OCI-LY7 (cell line): ENCODE results near the gene GLYR1. TPM values are rescaled to one million over a fixed set of nuclear protein-coding genes. Genes with fewer than 3 reads are reported as not detected.

Source experiments
- BruUV-seq: library from RNA; stranded (reverse); fragments of 400-500 nt; replicated peaks from 2 replicates; lab custom pipeline; 2021; lab: Mats Ljungman, UMichigan
- CTCF ChIA-PET: fragments of 300-600 bp; sonication (Branson Sonifier 250); formaldehyde crosslinking; loops from one replicate; lab custom pipeline; 2022; ENCODE audit warnings: antibody characterized with exemption; ENCODE audit not compliant: unreplicated experiment; lab: Charles Lee
- POLR2A ChIA-PET: fragments of 300-600 bp; sonication (Branson Sonifier 250); formaldehyde crosslinking; loops from one replicate; lab custom pipeline; 2022; ENCODE audit warnings: antibody characterized with exemption; lab: Charles Lee
- DNase-seq: peaks from one replicate; pipeline ENCODE4 v3.0.0-alpha.2; 2015; ENCODE audit warnings: low spot score
- H2AFZ ChIP-seq: fragments of 200-600 bp; sonication (generic), shearing (Covaris generic); 2 replicates; pipeline ENCODE4 v1.6.1; 2014; ENCODE audit warnings: mild to moderate bottlenecking, antibody characterized with exemption, low read length, moderate library complexity
- H3K27ac ChIP-seq: fragments of 200-600 bp; sonication (generic); 2 replicates; pipeline ENCODE4 v1.5.1; 2014; ENCODE audit warnings: mixed run types, low read depth, mild to moderate bottlenecking, moderate library complexity, low read length, inconsistent platforms; ENCODE audit not compliant: poor library complexity, severe bottlenecking
- H3K36me3 ChIP-seq: fragments of 200-600 bp; sonication (generic); 2 replicates; pipeline ENCODE4 v1.6.1; 2014; ENCODE audit warnings: mild to moderate bottlenecking, antibody characterized with exemption, low read length, moderate library complexity, mixed read lengths; ENCODE audit not compliant: insufficient read depth
- H3K4me1 ChIP-seq: fragments of 200-600 bp; sonication (generic); 2 replicates; pipeline ENCODE4 v1.5.1; 2014; ENCODE audit warnings: mild to moderate bottlenecking, low read length; ENCODE audit not compliant: insufficient read depth, poor library complexity, severe bottlenecking
- H3K4me2 ChIP-seq: fragments of 200-600 bp; sonication (generic); 2 replicates; pipeline ENCODE4 v1.6.1; 2014; ENCODE audit warnings: mild to moderate bottlenecking, low read length
- H3K4me3 ChIP-seq: fragments of 200-600 bp; sonication (generic); 2 replicates; pipeline ENCODE4 v1.5.1; 2014; ENCODE audit warnings: mild to moderate bottlenecking, low read depth, low read length; ENCODE audit not compliant: poor library complexity, severe bottlenecking
- H3K79me2 ChIP-seq: fragments of 200-600 bp; sonication (generic); 2 replicates; pipeline ENCODE4 v1.6.1; 2016; ENCODE audit warnings: low read depth, mild to moderate bottlenecking, low read length, moderate library complexity, mixed read lengths; ENCODE audit not compliant: insufficient read depth
- H3K9me2 ChIP-seq: fragments of 200-600 bp; sonication (generic); 2 replicates; pipeline ENCODE4 v1.6.1; 2016; ENCODE audit warnings: mild to moderate bottlenecking, low read length, mixed read lengths; ENCODE audit not compliant: insufficient read depth
- H3K9me3 ChIP-seq: fragments of 200-600 bp; sonication (generic); 2 replicates; pipeline ENCODE4 v1.6.1; 2014; ENCODE audit warnings: mild to moderate bottlenecking, mixed run types, low read length, mixed read lengths
- H4K20me1 ChIP-seq: fragments of 200-600 bp; sonication (generic); 2 replicates; pipeline ENCODE4 v1.6.1; 2014; ENCODE audit warnings: mild to moderate bottlenecking, antibody characterized with exemption, low read length, moderate library complexity, mixed read lengths; ENCODE audit not compliant: insufficient read depth
- EZH2phosphoT487 ChIP-seq: fragments of 200-600 bp; sonication (generic); IDR thresholded peaks from 2 replicates; pipeline ENCODE4 v1.6.1; 2018; ENCODE audit warnings: low read depth, borderline replicate concordance, mild to moderate bottlenecking, mixed run types, antibody characterized with exemption, low read length, moderate library complexity, mixed read lengths
- intact Hi-C: fragments of 100-400 bp; cut with micrococcal nuclease; formaldehyde crosslinking; loops from one replicate; pipeline ENCODE4 v1.10.0; 2022; ENCODE audit not compliant: unreplicated experiment
- total RNA-seq, 2 experiments: library from RNA; depleted of rRNA in 1 of 2; stranded (reverse); fragments of >200 nt in 1 of 2; shearing (Covaris generic) in 1 of 2; gene quantifications; 2 replicates each; pipeline ENCODE4 v1.2.3, GENCODE V29; 2014 to 2022
- TF ChIP-seq, protein P1 (sequence below): fragments of 200-600 bp; sonication (generic); conservative IDR thresholded peaks from 2 replicates; pipeline ENCODE4 v1.5.1; 2014; ENCODE audit warnings: mild to moderate bottlenecking, antibody characterized with exemption, low read length, moderate library complexity, mixed read lengths

GLYR1 gene
- total RNA-seq, 2 experiments from 2014 or later: 48.4 to 113 TPM

DNA sequence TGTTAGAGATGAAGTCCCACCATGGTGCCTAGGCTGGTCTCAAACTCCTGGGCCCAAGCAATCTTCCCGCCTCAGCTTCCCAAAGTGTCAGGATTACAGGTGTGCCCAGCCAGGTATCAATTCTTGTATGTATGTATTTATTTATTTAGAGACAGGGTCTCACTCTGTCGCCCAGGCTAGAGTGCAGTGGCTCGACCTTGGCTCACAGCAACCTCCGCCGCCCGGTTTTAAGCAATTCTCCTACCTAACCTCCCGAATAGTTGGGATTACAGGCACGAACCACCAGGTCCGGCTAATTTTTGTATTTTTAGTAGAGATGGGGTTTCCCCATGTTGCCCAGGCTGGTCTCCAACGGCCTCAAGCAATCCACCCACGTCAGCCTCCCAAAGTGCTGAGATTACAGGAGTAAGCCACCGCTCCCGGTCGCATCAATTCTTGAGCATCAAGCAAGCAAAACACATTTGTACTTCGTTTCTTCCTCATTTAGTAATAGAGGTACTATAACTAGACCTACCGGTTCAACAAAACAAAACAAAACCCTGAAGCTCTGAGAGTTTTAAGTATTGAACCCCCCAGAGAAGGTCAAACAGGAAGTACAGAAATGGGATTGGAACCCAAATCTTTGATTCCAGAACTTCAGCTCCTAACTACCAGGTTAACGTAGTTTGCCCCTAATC, 79.1 kb downstream of the GLYR1 start:
- Histone ChIP-seq H3K9me3 (no peaks in the 10 kb centered on the region), H3K27ac (peak overlapping the region; percentile 68), H3K9me2 (no peaks in the 10 kb centered on the region), H2AFZ (peak overlapping the region; percentile 98), H3K4me1 (peaks cover 30% of the 10 kb centered on the region), H3K36me3 (peaks cover 17% of the 10 kb centered on the region), H3K4me2 (peak overlapping the region; percentile 96), H3K4me3 (peak overlapping the region; percentile 72), H3K79me2 (peaks cover 12% of the 10 kb centered on the region; the same call in 1 of the 2 replicates), H4K20me1 (no peaks in the 10 kb centered on the region)
- DNase-seq: peak; percentile 41
- intact Hi-C loops: loop anchor here (1.0 to 10.0 kb wide), 3 partner anchors 34 to 153 kb away; partner anchors contain the start of genes GLYR1, ROGDI, UBALD1 and UBN1
- POLR2A ChIA-PET: interaction anchor here (0.6 to 3.1 kb wide), 4 partner anchors 8 to 33 kb away, joined by 3 to 23 read pairs (median 4); partner anchors contain the start of genes ANKS3 and DNAAF8
- no TSS peak for BruUV-seq
- CTCF ChIA-PET: interaction anchor here (0.6 kb wide), 1 partner anchor 295 kb away, joined by 3 read pairs; no protein-coding TSS in a partner anchor
- TF ChIP-seq, protein P1, sequence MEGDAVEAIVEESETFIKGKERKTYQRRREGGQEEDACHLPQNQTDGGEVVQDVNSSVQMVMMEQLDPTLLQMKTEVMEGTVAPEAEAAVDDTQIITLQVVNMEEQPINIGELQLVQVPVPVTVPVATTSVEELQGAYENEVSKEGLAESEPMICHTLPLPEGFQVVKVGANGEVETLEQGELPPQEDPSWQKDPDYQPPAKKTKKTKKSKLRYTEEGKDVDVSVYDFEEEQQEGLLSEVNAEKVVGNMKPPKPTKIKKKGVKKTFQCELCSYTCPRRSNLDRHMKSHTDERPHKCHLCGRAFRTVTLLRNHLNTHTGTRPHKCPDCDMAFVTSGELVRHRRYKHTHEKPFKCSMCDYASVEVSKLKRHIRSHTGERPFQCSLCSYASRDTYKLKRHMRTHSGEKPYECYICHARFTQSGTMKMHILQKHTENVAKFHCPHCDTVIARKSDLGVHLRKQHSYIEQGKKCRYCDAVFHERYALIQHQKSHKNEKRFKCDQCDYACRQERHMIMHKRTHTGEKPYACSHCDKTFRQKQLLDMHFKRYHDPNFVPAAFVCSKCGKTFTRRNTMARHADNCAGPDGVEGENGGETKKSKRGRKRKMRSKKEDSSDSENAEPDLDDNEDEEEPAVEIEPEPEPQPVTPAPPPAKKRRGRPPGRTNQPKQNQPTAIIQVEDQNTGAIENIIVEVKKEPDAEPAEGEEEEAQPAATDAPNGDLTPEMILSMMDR: no peak
- TF ChIP-seq EZH2phosphoT487: no peak

DNA sequence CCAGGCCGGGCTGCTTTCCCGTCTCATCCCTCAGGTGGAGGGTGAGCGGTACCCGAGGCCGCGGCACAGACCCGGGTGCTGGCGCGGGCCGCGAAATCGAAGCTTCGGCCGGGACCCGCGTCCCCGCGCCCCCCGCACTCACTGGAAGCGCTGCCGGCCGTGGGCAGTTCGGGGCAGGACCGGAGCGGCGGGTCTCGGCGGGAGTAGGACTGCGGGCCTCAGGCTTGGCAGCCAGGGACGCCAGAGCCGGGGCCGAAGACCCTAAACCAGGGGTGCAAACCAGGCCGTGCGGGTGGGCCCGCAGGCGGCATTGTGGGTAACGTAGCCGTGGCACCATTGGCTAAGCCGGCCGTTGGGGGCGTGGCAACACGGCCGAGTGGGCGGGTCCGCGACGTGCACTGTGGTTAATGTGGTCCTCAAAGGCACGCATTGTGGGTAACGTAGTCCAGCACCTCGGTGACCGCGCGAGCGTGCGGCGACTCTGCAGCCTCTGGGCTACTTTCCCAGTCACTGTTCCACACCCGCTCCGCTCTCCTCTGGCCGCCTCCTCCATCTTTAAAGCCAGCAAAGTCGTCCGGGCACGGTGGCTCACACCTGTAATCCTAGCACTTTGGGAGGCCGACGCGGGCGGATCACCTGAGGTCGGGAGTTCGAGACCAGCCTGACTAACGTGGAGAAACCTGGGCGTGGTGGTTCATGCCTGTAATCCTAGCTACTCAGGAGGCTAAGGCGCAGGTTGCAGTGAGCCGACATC, 80.0 kb downstream of the GLYR1 start, which contains the start of gene ZNF500:
TSS of gene ZNF500 (minus strand) at position 288 of the 754 bp plus-strand sequence. CDS start 1,184 bp downstream, outside the sequence.
- peak within 1 kb of the TSS; percentile 98 for H2AFZ ChIP-seq

More for the DNA sequence above, 80.0 kb downstream of the GLYR1 start, which contains the start of gene ZNF500:
- peak; percentile 96 for DNase-seq
- Histone ChIP-seq H3K4me1 (peaks cover 30% of the 10 kb centered on the region), H3K9me3 (no peaks in the 10 kb centered on the region), H3K79me2 (peaks cover 12% of the 10 kb centered on the region; the same call in 1 of the 2 replicates), H3K4me3 (peak within 1 kb of the TSS; percentile 87), H3K4me2 (peak within 1 kb of the TSS; percentile 96), H4K20me1 (no peaks in the 10 kb centered on the region), H3K27ac (peak within 1 kb of the TSS; percentile 68), H3K9me2 (no peaks in the 10 kb centered on the region), H3K36me3 (peaks cover 26% of the 10 kb centered on the region)
- intact Hi-C loops: loop anchor here (10.0 kb wide), 1 partner anchor 152 kb away; the partner anchor contains the start of gene UBALD1
- ChIA-PET POLR2A (interaction anchor here (3.1 kb wide), 1 partner anchor 32 kb away, joined by 23 read pairs; the partner anchor contains the start of genes ANKS3 and DNAAF8), CTCF (no interaction called here)
- no TSS peak for BruUV-seq
- TF ChIP-seq, protein P1: no peak
- no peak for TF ChIP-seq EZH2phosphoT487
